ENCODE measurements around the gene INSC.

The INSC gene

GRCh38 chr11:15177491-15177890, 62.8 kb downstream of the INSC start:
- ATAC-seq = no peak
- TF ChIP-seq RARB (CRISPR knock-in tag; IDR thresholded peaks at IDR 0.05) = no peak
- TF ChIP-seq TSHZ2 (CRISPR knock-in tag; IDR thresholded peaks at IDR 0.05) = no peak
- no peak for TF ChIP-seq PPARA (CRISPR knock-in tag; IDR thresholded peaks at IDR 0.05; ENCODE audit: borderline replicate concordance)
- TF ChIP-seq ZNF565 (CRISPR knock-in tag; conservative IDR thresholded peaks at IDR 0.05; ENCODE audit: low read depth) = no peak
- no peak for TF ChIP-seq CSDC2 (CRISPR knock-in tag; IDR thresholded peaks at IDR 0.05)
- TF ChIP-seq CREB5 (CRISPR knock-in tag; IDR thresholded peaks at IDR 0.05; ENCODE audit: low read depth) = no peak

- no peak for TF ChIP-seq ISL1 (CRISPR knock-in tag; IDR thresholded peaks at IDR 0.05)
- TF ChIP-seq ZC3H10 (CRISPR knock-in tag; IDR thresholded peaks at IDR 0.05) = no peak
- no peak for TF ChIP-seq TSHZ2 (CRISPR knock-in tag; IDR thresholded peaks at IDR 0.05)
- TF ChIP-seq ZNF565 (CRISPR knock-in tag; conservative IDR thresholded peaks at IDR 0.05; ENCODE audit: low read depth) = no peak
- no peak for TF ChIP-seq ZNF70 (CRISPR knock-in tag; IDR thresholded peaks at IDR 0.05)
- TF ChIP-seq PATZ1 (CRISPR knock-in tag; IDR thresholded peaks at IDR 0.05; ENCODE audit: borderline replicate concordance) = no peak
- no peak for TF ChIP-seq CREB5 (CRISPR knock-in tag; IDR thresholded peaks at IDR 0.05; ENCODE audit: low read depth)
- no peak for TF ChIP-seq BACH2 (CRISPR knock-in tag; IDR thresholded peaks at IDR 0.05; ENCODE audit: borderline replicate concordance)
- no peak for ATAC-seq
These were observed 63.5 kb downstream of the INSC start for GRCh38 chr11:15178214-15178613.

- TF ChIP-seq BACH2 (CRISPR knock-in tag; IDR thresholded peaks at IDR 0.05; ENCODE audit: borderline replicate concordance) (no peak), GLIS3 (CRISPR knock-in tag; IDR thresholded peaks at IDR 0.05) (no peak)
- peak; percentile 24; the same call in 1 of the 3 replicates for ATAC-seq
These were observed 64.4 kb downstream of the INSC start for GRCh38 chr11:15179167-15179566.

GRCh38 chr11:15180212-15180792, 65.6 kb downstream of the INSC start:
- no peak for ATAC-seq
- TF ChIP-seq PATZ1 (CRISPR knock-in tag; IDR thresholded peaks at IDR 0.05; ENCODE audit: borderline replicate concordance) (no peak), ZFP3 (CRISPR knock-in tag; IDR thresholded peaks at IDR 0.05) (no peak), ARNTL (CRISPR knock-in tag; IDR thresholded peaks at IDR 0.05; ENCODE audit: borderline replicate concordance, low read depth) (no peak), ESRRG (CRISPR knock-in tag; IDR thresholded peaks at IDR 0.05) (no peak), ZFP30 (CRISPR knock-in tag; IDR thresholded peaks at IDR 0.05) (no peak), OSR1 (CRISPR knock-in tag; IDR thresholded peaks at IDR 0.05) (no peak), CREB5 (CRISPR knock-in tag; IDR thresholded peaks at IDR 0.05; ENCODE audit: low read depth) (no peak), POU6F1 (CRISPR knock-in tag; IDR thresholded peaks at IDR 0.05; ENCODE audit: borderline replicate concordance, low read depth) (no peak), ISL1 (CRISPR knock-in tag; IDR thresholded peaks at IDR 0.05) (no peak), ZC3H10 (CRISPR knock-in tag; IDR thresholded peaks at IDR 0.05) (no peak), TOX (CRISPR knock-in tag; IDR thresholded peaks at IDR 0.05; ENCODE audit: borderline replicate concordance) (no peak), RARB (CRISPR knock-in tag; IDR thresholded peaks at IDR 0.05) (no peak)
